ENCODE results near the gene LIPK.
"Not testable (repeated sequence)": the region's sequence is repeated elsewhere in the genome, so short reads cannot be mapped to it uniquely, and the experiment has no call there.

Gene LIPK

DNA sequence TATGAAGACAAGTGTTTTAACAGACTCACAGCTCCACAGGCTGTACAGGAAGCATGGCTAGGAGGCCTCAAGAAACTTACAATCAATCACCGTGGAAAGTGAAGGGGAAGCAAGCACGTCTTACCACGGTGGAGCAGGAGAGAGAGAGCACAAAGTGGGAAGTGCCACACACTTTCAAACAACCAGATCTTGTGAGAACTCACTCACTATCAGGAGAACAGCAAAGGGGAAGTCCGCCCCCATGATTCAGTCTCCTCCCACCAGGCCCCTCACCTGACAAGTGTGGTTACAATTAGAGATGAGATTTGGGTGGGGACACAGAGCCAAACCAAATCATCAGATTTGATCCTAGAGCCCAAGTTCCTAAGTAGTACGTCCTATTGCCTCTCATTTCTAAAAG is 35.9 kb downstream of the LIPK start:
- ATAC-seq (ENCODE audit: low read depth); H3K4me1 Mint-ChIP-seq; H3K9me3 Mint-ChIP-seq; DNase-seq (ENCODE audit: low spot score in 2 of 2); H3K4me3 Mint-ChIP-seq; H3K27ac Mint-ChIP-seq; H3K36me3 Mint-ChIP-seq: not testable (repeated sequence)
- H3K27me3 Mint-ChIP-seq, result peaks cover 14% of the 10 kb centered on the region

DNA sequence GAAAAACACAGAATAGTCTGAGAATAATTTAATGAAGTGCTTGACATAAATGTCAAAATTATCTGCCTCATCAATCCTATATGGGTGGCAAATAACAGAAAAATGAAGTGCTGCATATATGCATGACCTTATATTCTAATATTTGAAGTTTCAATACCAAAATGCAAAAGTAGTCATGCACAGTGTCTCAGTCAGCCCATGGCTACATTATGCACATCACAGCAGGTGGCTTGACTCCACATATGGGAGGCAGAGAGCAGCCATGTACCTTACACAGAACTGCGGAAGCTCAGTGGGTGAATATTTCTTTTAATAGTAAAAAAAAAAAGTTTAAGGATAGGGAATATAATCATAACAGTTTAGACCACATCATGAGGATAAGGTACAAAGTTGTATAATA is 36.4 kb downstream of the LIPK start:
- Mint-ChIP-seq H3K27me3 (peaks cover 14% of the 10 kb centered on the region), H3K27ac (no peak overlapping the region), H3K9me3 (peaks cover 10% of the 10 kb centered on the region), H3K36me3 (peaks cover 2% of the 10 kb centered on the region), H3K4me3 (no peak overlapping the region), H3K4me1 (peaks cover 4% of the 10 kb centered on the region)
- no peak for ATAC-seq (ENCODE audit: low read depth)
- DNase-seq (ENCODE audit: low spot score in 2 of 2), result no peak

DNA sequence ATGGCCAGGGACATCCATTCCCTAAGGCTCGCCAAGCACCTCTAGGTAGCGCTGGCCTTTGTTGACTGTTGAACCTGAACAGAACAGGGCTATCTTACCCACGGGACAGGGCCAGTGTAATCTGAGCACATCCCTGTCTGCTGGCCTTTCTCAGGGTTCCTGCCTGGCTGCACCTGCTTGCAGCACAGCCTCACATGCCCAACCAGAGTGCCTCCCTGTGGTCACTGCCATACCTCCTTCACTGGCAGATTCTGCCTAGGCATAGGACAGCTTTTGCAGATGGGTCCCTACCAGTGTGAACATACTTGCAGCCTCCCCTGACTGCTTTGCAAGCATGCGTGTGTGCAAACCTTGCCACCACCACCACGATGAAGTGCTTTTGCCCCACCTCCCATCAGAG is 38.0 kb downstream of the LIPK start:
- DNase-seq (ENCODE audit: low spot score in 2 of 2) (no peak), ATAC-seq (ENCODE audit: low read depth) (no peak)
- H3K36me3 Mint-ChIP-seq, result peaks cover 2% of the 10 kb centered on the region
- peaks cover 13% of the 10 kb centered on the region for H3K9me3 Mint-ChIP-seq
- peaks cover 14% of the 10 kb centered on the region for H3K27me3 Mint-ChIP-seq
- H3K4me3 Mint-ChIP-seq, result no peak overlapping the region
- H3K4me1 Mint-ChIP-seq, result peaks cover 4% of the 10 kb centered on the region
- H3K27ac Mint-ChIP-seq, result no peak overlapping the region

DNA sequence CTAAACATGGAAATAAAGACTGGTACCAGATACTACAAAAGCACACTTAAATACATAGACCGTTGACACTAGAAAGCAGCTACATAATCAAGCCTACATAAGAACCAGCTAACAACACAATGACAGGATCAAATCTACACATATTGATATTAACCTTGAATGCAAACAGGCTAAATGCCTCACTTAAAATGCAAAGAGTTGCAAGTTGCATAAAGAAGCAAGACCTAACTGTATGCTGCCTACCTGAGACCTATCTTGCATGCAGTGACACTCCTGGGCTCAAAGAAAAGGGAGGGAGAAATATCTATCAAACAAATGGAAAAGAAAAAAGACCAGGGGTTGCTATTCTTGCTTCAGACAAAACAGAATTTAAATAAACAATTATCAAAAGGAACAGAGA is 39.6 kb downstream of the LIPK start:
- Mint-ChIP-seq H3K27me3 (peaks cover 12% of the 10 kb centered on the region), H3K27ac (no peak overlapping the region), H3K9me3 (peaks cover 13% of the 10 kb centered on the region), H3K4me3 (no peak overlapping the region), H3K4me1 (peaks cover 4% of the 10 kb centered on the region), H3K36me3 (peaks cover 2% of the 10 kb centered on the region)
- ATAC-seq (ENCODE audit: low read depth), result no peak
- no peak for DNase-seq (ENCODE audit: low spot score in 2 of 2)

DNA sequence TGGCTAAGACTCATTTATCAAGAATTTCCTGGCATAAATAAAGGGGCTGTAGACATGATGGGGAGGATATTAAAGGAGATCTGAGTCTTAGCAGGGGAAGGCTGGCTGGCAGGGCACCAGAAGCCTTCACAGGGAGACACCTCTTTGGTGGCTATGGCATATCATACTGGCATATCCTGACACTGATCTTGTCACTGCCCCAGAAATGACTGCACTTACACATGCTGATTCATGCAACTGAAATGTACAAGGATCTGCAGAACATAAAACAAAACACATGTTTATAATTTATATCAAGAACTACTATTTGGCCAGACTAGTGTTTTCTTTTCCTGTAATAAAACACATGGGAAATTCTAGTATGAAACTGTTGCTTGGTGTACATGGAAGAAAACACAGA is 48.2 kb downstream of the LIPK start:
- H3K36me3 Mint-ChIP-seq, result no peaks in the 10 kb centered on the region

DNA sequence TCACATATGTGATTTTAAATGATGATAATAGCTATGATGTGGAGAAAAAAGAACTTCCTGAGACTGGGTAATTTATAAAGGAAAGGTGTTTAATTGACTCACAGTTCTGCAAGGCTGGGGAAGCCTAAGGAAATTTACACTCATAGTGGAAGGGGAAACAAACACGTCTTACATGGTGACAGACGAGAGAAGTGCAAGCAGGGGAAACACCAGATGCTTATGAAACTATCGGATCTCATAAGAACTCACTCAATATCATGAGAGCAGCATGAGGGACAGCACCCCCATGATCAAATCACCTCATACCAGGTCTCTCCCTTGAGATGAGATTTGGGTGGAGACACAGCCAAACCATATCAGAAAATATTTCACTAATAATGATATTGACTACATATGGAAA is 49.7 kb downstream of the LIPK start:
- Mint-ChIP-seq H3K27ac (no peak overlapping the region), H3K4me1 (peaks cover 6% of the 10 kb centered on the region), H3K27me3 (peaks cover 3% of the 10 kb centered on the region), H3K9me3 (no peaks in the 10 kb centered on the region), H3K36me3 (no peaks in the 10 kb centered on the region), H3K4me3 (no peak overlapping the region)
- ATAC-seq (ENCODE audit: low read depth), result no peak
- DNase-seq (ENCODE audit: low spot score in 2 of 2), result no peak

More for the DNA sequence above, 48.2 kb downstream of the LIPK start:
- H3K4me1 Mint-ChIP-seq, result no peaks in the 10 kb centered on the region
- H3K4me3 Mint-ChIP-seq, result no peak overlapping the region
- no peak for ATAC-seq (ENCODE audit: low read depth)
- no peaks in the 10 kb centered on the region for H3K9me3 Mint-ChIP-seq
- DNase-seq (ENCODE audit: low spot score in 2 of 2), result no peak
- H3K27me3 Mint-ChIP-seq, result peaks cover 3% of the 10 kb centered on the region
- no peak overlapping the region for H3K27ac Mint-ChIP-seq

DNA sequence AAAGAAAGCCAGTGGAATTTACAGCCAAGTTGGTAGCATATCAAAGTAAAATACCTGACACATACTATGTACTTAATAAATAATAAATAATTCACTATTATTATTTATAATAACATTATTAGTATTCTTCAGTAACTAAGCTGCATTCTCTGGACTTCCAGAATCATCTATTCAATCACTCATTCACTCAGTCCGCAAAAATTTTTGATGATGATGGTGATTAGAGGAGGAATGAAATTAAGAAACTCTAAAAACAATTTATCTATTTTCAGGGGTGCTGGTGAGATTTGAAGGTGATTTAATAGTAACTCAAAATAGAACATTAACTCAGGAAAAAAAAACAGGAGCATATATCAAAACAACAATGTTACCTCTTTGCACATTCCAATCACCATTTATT is 50.6 kb downstream of the LIPK start:
- no peaks in the 10 kb centered on the region for H3K9me3 Mint-ChIP-seq
- H3K36me3 Mint-ChIP-seq, result no peaks in the 10 kb centered on the region
- H3K27ac Mint-ChIP-seq, result no peak overlapping the region
- H3K27me3 Mint-ChIP-seq, result peaks cover 3% of the 10 kb centered on the region
- no peak for ATAC-seq (ENCODE audit: low read depth)
- no peak for DNase-seq (ENCODE audit: low spot score in 2 of 2)
- H3K4me1 Mint-ChIP-seq, result peaks cover 6% of the 10 kb centered on the region
- no peak overlapping the region for H3K4me3 Mint-ChIP-seq

DNA sequence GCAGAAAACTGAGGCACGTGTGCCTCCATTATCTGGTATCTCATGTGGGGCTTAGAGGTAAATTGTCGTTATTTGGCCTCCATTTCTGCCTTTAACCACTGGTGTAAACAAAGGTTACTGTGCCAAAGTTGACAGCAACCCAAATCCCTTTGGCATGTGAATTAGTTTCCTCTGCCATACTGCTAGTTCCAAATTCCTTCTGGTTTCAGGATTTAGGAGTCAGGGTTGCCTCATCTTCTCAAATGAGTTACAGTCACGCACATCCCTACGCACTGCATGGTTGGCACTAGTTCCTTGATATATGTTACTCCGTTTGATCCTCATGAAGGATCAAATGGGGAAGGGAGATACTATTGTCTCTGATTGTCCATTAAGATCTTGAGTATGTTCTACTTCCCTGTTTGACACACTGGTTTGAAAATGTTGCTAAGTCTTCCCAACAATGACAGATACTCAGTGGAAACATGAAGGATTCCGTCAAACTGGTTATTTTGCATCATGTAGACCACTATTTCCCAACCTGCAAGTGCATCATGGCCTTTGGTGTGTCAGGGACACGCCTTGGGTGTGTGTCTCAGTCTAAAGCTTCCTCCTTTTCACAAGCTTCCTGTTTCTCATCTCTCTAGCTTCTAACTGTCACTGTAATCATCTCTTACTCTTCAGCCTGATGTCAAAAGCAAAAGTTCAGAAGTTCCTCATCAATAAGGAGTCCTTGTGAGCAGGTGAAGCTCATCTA is 53.5 kb downstream of the LIPK start, which contains the start of gene LIPN:
LIPN (plus strand) TSS at position 655 of the 736 bp plus-strand sequence. CDS start 1,386 bp downstream, outside the sequence.
- DNase-seq (ENCODE audit: low spot score in 2 of 2), result peak in 1 of 2 donors; percentile 9
- H3K4me3 Mint-ChIP-seq, result peak within 1 kb of the TSS; percentile 11

DNA sequence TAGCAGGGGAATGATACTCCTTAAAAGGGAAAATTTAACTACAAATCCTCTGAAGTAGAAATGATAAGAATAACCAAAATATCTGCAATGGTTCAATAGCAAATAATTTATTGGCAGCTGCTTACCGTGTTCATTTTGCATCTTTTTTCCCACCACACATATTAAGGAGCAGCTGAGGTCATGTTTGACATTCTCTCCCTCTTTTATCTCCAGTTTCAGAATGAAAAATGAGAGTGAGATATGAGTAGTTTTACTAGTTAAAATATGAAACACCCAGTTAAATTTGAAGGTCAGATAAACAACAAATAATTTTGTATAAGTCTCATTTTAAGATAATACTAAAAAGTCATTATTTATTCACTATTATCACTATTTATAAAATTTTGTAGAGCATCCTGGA is 56.9 kb downstream of the LIPK start:
- peaks cover 2% of the 10 kb centered on the region for H3K36me3 Mint-ChIP-seq
- DNase-seq (ENCODE audit: low spot score in 2 of 2) (no peak), ATAC-seq (ENCODE audit: low read depth) (no peak)
- H3K27me3 Mint-ChIP-seq, result no peaks in the 10 kb centered on the region
- H3K4me3 Mint-ChIP-seq, result no peak overlapping the region
- no peak overlapping the region for H3K27ac Mint-ChIP-seq
- H3K9me3 Mint-ChIP-seq, result no peaks in the 10 kb centered on the region
- H3K4me1 Mint-ChIP-seq, result peaks cover 6% of the 10 kb centered on the region

More for the DNA sequence above, 53.5 kb downstream of the LIPK start, which contains the start of gene LIPN:
- ATAC-seq (ENCODE audit: low read depth), result peak; percentile 85
- Mint-ChIP-seq H3K9me3 (no peaks in the 10 kb centered on the region), H3K27ac (no peak within 1 kb of the TSS), H3K36me3 (peaks cover 2% of the 10 kb centered on the region), H3K4me1 (peaks cover 6% of the 10 kb centered on the region), H3K27me3 (peaks cover 3% of the 10 kb centered on the region)

DNA sequence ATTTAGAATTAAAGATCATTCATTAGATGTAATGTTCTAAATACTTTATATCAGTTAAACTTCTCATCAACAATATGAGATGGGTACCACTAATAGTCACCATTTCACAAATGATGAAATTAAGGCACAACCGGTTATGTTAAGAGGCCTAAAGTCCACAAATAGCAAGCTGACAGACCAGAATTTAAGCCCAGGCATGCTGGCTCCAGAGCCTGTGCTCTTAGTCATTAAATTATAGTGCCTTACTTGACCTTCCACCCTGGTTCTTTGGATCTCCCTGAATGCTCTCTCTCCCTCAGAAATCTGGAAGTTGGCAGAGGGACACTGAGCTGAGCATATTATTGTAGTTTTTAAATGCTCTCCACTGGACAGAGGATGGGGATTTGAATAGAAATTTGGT is 57.4 kb downstream of the LIPK start:
- Mint-ChIP-seq H3K36me3 (peaks cover 2% of the 10 kb centered on the region), H3K27me3 (no peaks in the 10 kb centered on the region), H3K4me3 (no peak overlapping the region), H3K27ac (no peak overlapping the region), H3K4me1 (peaks cover 6% of the 10 kb centered on the region), H3K9me3 (no peaks in the 10 kb centered on the region)
- no peak for ATAC-seq (ENCODE audit: low read depth)
- no peak for DNase-seq (ENCODE audit: low spot score in 2 of 2)

DNA sequence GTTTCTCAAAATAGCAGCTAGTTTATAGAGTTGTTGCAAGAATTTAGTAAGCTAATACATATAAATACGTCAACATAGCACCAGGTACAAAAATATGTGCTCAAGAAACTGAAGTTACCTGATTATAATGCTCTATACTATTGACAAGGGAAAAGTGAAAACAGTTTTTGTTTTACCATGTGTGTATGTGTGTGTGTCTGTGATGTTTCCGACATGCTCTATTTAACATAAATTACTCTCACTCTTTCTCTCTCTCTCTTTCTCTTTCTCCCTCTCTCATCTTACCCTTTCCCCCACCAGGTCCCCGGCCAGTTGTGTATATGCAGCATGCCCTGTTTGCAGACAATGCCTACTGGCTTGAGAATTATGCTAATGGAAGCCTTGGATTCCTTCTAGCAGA is 58.1 kb downstream of the LIPK start:
- Mint-ChIP-seq H3K9me3 (no peaks in the 10 kb centered on the region), H3K4me1 (peaks cover 6% of the 10 kb centered on the region), H3K27ac (no peak overlapping the region), H3K36me3 (peaks cover 2% of the 10 kb centered on the region), H3K4me3 (no peak overlapping the region), H3K27me3 (no peaks in the 10 kb centered on the region)
- ATAC-seq (ENCODE audit: low read depth), result no peak
- no peak for DNase-seq (ENCODE audit: low spot score in 2 of 2)

DNA sequence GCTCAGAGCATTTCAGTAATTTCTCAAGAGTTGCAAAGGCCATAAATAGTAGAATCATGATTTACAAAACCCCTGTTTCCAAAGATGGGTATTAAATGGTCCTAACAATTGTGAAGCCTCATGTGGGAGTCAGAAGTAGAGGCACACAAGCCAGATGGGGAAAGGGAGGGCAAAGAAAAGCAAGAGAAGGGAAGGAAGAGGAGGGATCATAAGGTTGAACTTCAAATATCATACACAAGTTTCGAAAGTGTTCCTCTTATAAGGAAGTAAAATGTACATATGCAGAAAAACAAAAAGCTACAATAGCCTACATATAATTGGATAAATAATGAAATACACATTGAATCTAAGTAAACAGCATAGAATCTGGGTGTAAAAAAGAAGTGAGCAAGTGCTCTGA is 59.8 kb downstream of the LIPK start:
- no peaks in the 10 kb centered on the region for H3K4me1 Mint-ChIP-seq
- no peaks in the 10 kb centered on the region for H3K27me3 Mint-ChIP-seq
- peaks cover 2% of the 10 kb centered on the region for H3K36me3 Mint-ChIP-seq
- DNase-seq (ENCODE audit: low spot score in 2 of 2), result no peak
- no peak overlapping the region for H3K4me3 Mint-ChIP-seq
- H3K27ac Mint-ChIP-seq, result no peak overlapping the region
- no peak for ATAC-seq (ENCODE audit: low read depth)
- H3K9me3 Mint-ChIP-seq, result no peaks in the 10 kb centered on the region

DNA sequence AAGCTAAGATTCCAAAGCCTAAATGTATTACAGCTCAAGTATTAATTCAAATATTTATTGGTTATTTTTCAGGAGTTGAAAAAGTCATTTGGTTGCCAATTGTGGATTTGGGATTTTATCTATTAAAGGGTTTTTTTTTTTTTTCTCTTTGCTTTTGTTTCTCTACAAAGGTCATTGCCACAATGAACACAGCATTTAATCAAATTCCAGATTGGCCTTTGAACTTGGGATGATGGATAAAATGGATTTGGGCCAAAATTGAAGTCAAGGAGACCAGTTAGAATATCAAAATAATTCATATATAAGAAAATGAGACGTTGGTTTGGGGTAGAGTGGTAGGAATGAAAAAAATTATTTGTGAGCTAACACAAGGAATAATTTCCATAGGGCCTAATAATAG is 63.3 kb downstream of the LIPK start:
- H3K36me3 Mint-ChIP-seq, result peaks cover 4% of the 10 kb centered on the region
- H3K27me3 Mint-ChIP-seq, result no peaks in the 10 kb centered on the region
- no peak for ATAC-seq (ENCODE audit: low read depth)
- H3K9me3 Mint-ChIP-seq, result no peaks in the 10 kb centered on the region
- H3K4me3 Mint-ChIP-seq, result no peak overlapping the region
- H3K27ac Mint-ChIP-seq, result no peak overlapping the region
- H3K4me1 Mint-ChIP-seq, result no peaks in the 10 kb centered on the region
- no peak for DNase-seq (ENCODE audit: low spot score in 2 of 2)

DNA sequence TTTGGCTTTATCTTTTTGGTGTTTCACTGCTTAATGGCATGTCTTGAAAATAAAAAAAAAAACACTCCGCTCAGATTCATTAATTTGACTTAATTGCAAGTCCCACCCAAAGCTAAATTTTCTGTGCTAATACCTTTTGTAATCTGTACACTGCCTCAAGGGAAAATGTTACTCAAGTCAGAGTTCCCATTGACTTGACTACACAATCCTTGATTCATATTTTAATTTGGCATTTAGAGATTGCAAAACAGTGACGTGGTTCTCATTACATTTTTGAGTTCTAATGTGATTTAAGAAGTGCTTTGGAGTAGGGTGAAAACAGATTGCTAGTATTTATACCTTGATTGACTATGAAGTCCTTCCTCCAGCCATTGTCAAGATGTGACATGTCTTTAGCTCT is 75.2 kb downstream of the LIPK start:
- Mint-ChIP-seq H3K4me3 (no peak overlapping the region), H3K36me3 (no peaks in the 10 kb centered on the region), H3K27ac (no peak overlapping the region), H3K9me3 (no peaks in the 10 kb centered on the region), H3K27me3 (peaks cover 4% of the 10 kb centered on the region), H3K4me1 (no peaks in the 10 kb centered on the region)
- ATAC-seq (ENCODE audit: low read depth) (no peak), DNase-seq (ENCODE audit: low spot score in 2 of 2) (no peak)

DNA sequence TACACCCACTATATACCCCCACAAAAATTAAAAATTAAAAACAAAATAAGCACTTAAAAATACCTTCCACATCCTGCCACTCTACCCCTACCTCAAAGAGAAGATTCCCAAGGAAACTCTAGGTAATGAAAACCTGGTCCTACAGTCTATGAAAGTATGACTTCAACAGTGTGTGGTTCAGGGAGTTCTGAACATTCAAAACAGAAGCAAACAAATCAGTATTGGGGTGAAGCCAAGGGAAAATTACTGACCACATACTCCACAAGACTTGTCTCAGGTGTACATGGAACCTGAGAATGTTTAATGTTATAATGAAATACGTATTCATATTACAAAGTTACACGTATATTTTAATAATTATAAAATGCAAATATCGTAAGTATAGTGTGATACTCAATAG is 76.2 kb downstream of the LIPK start:
- DNase-seq (ENCODE audit: low spot score in 2 of 2) (no peak), ATAC-seq (ENCODE audit: low read depth) (no peak)
- H3K36me3 Mint-ChIP-seq, result no peaks in the 10 kb centered on the region
- peaks cover 2% of the 10 kb centered on the region for H3K27me3 Mint-ChIP-seq
- H3K4me3 Mint-ChIP-seq, result no peak overlapping the region
- H3K9me3 Mint-ChIP-seq, result no peaks in the 10 kb centered on the region
- H3K4me1 Mint-ChIP-seq, result no peaks in the 10 kb centered on the region
- H3K27ac Mint-ChIP-seq, result no peak overlapping the region

All from memory B cell (primary cell).